DND-41 (cell line): Measurements from ENCODE around the gene ANKS1A.

ENCODE experiments used
- ATAC-seq: fragments of 200-7000 bp; cut with Tn5 transposase; 3 replicates; pipeline ENCODE4 v1.9.1; 2021; ENCODE audit warnings: low read depth; ENCODE audit not compliant: insufficient read depth
- DNase-seq: peaks from one replicate; pipeline ENCODE4 v3.0.0-alpha.2; 2020
- H2AFZ ChIP-seq: 2 replicates; pipeline ENCODE4 v1.6.0; 2012; ENCODE audit warnings: low read depth, low read length
- H3K27ac ChIP-seq: 2 replicates; pipeline ENCODE4 v1.5.1; 2012; ENCODE audit warnings: low read length, inconsistent platforms
- H3K27me3 ChIP-seq: fragments of 200-600 bp; sonication (generic); 2 replicates; pipeline ENCODE4 v1.6.0; 2012; ENCODE audit warnings: low read length, mild to moderate bottlenecking, inconsistent platforms; ENCODE audit not compliant: insufficient read depth, poor library complexity
- H3K36me3 ChIP-seq: 2 replicates; pipeline ENCODE4 v1.5.1; 2012; ENCODE audit warnings: low read length, inconsistent platforms; ENCODE audit not compliant: insufficient read depth
- H3K4me1 ChIP-seq: 2 replicates; pipeline ENCODE4 v1.5.1; 2012; ENCODE audit warnings: mild to moderate bottlenecking, low read length; ENCODE audit not compliant: insufficient read depth
- H3K4me2 ChIP-seq: 2 replicates; pipeline ENCODE4 v1.6.0; 2012; ENCODE audit warnings: mild to moderate bottlenecking, moderate library complexity, low read length, inconsistent platforms; ENCODE audit not compliant: insufficient read depth
- H3K4me3 ChIP-seq, 2 experiments: fragments of 200-600 bp in 1 of 2; shearing (Covaris generic) in 1 of 2; 2 replicates each; pipeline ENCODE4 v1.5.1; 2012 to 2016; ENCODE audit warnings: inconsistent platforms in 2 of 2, low read length in 2 of 2, mild to moderate bottlenecking in 2 of 2, low read depth in 1 of 2, moderate library complexity in 1 of 2
- H3K79me2 ChIP-seq: 2 replicates; pipeline ENCODE4 v1.6.0; 2012; ENCODE audit warnings: low read length, inconsistent platforms; ENCODE audit not compliant: insufficient read depth
- H3K9ac ChIP-seq: 2 replicates; pipeline ENCODE4 v1.6.0; 2012; ENCODE audit warnings: low read depth, mild to moderate bottlenecking, inconsistent platforms, low read length, moderate library complexity
- H3K9me3 ChIP-seq: 2 replicates; pipeline ENCODE4 v1.5.1; 2012; ENCODE audit warnings: low read length, moderate library complexity, mild to moderate bottlenecking, inconsistent platforms; ENCODE audit not compliant: insufficient read depth, severe bottlenecking
- H4K20me1 ChIP-seq: 2 replicates; pipeline ENCODE4 v1.6.0; 2012; ENCODE audit warnings: low read length; ENCODE audit not compliant: insufficient read depth
- EZH2 ChIP-seq: IDR thresholded peaks from 3 replicates; pipeline ENCODE4 v1.6.1; 2012; ENCODE audit warnings: borderline replicate concordance, low read depth, mild to moderate bottlenecking, moderate library complexity, low read length, inconsistent platforms; ENCODE audit not compliant: severe bottlenecking
- TF ChIP-seq, protein P1 (sequence below): IDR thresholded peaks from 2 replicates; pipeline ENCODE4 v1.5.1; 2012; ENCODE audit warnings: borderline replicate concordance, low read length, moderate library complexity, mild to moderate bottlenecking; ENCODE audit not compliant: poor library complexity, severe bottlenecking; ENCODE audit errors: extremely low read depth

The ANKS1A gene

GRCh38 chr6:35086636-35087360 is 197.7 kb downstream of the ANKS1A start:
- no peak for DNase-seq
- no peaks in the 10 kb centered on the region; the same call in none of the 2 replicates for H4K20me1 ChIP-seq
- H3K9ac ChIP-seq = no peak overlapping the region
- H3K27me3 ChIP-seq = no peaks in the 10 kb centered on the region
- TF ChIP-seq EZH2 = no peak
- TF ChIP-seq, protein P1, sequence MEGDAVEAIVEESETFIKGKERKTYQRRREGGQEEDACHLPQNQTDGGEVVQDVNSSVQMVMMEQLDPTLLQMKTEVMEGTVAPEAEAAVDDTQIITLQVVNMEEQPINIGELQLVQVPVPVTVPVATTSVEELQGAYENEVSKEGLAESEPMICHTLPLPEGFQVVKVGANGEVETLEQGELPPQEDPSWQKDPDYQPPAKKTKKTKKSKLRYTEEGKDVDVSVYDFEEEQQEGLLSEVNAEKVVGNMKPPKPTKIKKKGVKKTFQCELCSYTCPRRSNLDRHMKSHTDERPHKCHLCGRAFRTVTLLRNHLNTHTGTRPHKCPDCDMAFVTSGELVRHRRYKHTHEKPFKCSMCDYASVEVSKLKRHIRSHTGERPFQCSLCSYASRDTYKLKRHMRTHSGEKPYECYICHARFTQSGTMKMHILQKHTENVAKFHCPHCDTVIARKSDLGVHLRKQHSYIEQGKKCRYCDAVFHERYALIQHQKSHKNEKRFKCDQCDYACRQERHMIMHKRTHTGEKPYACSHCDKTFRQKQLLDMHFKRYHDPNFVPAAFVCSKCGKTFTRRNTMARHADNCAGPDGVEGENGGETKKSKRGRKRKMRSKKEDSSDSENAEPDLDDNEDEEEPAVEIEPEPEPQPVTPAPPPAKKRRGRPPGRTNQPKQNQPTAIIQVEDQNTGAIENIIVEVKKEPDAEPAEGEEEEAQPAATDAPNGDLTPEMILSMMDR = no peak
- no peak overlapping the region for H3K4me2 ChIP-seq
- no peak overlapping the region for H3K27ac ChIP-seq
- no peaks in the 10 kb centered on the region for H3K9me3 ChIP-seq
- no peak for ATAC-seq
- H3K4me1 ChIP-seq = no peaks in the 10 kb centered on the region
- no peak overlapping the region for H3K4me3 ChIP-seq
- no peaks in the 10 kb centered on the region for H3K79me2 ChIP-seq
- no peak overlapping the region for H2AFZ ChIP-seq
- H3K36me3 ChIP-seq = peaks cover 34% of the 10 kb centered on the region

GRCh38 chr6:35087361-35088280 is 198.6 kb downstream of the ANKS1A start:
- H3K4me2 ChIP-seq = no peak overlapping the region

DNA sequence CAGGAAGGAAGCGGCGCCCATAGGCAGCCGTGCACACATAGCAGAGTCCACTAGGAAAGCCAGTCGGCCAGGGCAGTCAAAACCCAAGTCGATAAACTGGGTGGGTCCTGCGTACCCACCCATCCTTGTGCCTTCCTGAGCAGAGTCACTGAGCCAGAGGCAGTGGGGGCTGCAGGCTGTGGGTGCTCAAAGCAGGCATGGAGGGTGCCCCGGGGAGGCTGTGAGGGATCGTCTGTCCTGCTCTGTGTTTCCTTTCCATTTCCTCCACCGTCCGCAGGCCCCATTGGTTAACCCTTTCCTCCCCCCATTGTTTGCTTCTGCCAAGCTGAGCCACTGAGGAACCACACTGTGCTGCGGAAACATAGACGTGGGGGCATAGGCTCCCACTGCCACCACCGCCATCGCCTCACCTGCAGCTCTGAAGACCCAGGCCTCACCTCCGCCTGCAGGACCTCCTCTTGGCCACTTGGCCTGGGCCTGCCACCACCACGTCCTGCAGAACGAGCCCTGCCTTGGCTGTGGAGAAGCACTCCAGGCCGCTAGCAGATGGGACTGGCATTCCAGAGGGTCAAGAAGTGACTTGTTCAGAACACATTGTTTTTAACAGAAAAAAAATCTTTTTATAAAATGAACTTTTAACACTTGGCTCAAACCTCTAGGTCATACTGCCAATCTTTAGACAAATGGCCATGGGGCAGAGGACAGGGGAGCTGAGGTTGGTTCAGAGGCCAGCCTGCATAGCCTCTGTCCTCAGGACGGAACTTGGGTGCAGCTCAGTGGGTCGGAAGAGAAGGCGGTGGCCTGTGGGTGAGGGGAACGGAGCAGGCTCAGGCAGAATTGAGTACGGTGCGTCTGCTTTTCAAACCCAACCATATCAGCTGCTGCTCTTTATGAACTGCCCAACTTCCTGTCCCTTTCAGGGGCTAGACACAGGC is 199.5 kb downstream of the ANKS1A start:
- Histone ChIP-seq H2AFZ (no peak overlapping the region), H4K20me1 (no peaks in the 10 kb centered on the region; the same call in none of the 2 replicates), H3K36me3 (peaks cover 21% of the 10 kb centered on the region), H3K4me3 (no peak overlapping the region), H3K4me2 (no peak overlapping the region), H3K4me1 (no peaks in the 10 kb centered on the region), H3K27me3 (no peaks in the 10 kb centered on the region), H3K79me2 (no peaks in the 10 kb centered on the region), H3K27ac (no peak overlapping the region), H3K9me3 (no peaks in the 10 kb centered on the region), H3K9ac (no peak overlapping the region)
- ATAC-seq (no peak), DNase-seq (no peak)
- TF ChIP-seq EZH2 = no peak
- TF ChIP-seq, protein P1 = no peak

More at GRCh38 chr6:35087361-35088280, 198.6 kb downstream of the ANKS1A start:
- Histone ChIP-seq H3K27me3 (no peaks in the 10 kb centered on the region), H3K4me3 (no peak overlapping the region), H3K79me2 (no peaks in the 10 kb centered on the region), H3K9me3 (no peaks in the 10 kb centered on the region), H2AFZ (no peak overlapping the region), H3K9ac (no peak overlapping the region), H3K36me3 (peaks cover 29% of the 10 kb centered on the region), H4K20me1 (no peaks in the 10 kb centered on the region; the same call in none of the 2 replicates), H3K27ac (no peak overlapping the region), H3K4me1 (no peaks in the 10 kb centered on the region)
- no peak for ATAC-seq
- no peak for DNase-seq
- TF ChIP-seq EZH2 = no peak
- TF ChIP-seq, protein P1 = no peak
